Pulmonary artery endothelial cell (primary cell): ENCODE data around the gene RERE. TPM values are rescaled to one million over a fixed set of nuclear protein-coding genes. Genes with fewer than 3 reads are reported as not detected.
"Not testable (repeated sequence)": the region's sequence is repeated elsewhere in the genome, so short reads cannot be mapped to it uniquely, and the experiment has no call there.

Source experiments
- DNase-seq: peaks from one replicate; pipeline ENCODE4 v3.0.0-alpha.2; 2011; ENCODE audit warnings: low read depth, low spot score
- total RNA-seq: library from RNA; depleted of rRNA; stranded (reverse); fragments of >200 nt; gene quantifications from 2 replicates; pipeline ENCODE4 v1.2.3, GENCODE V29; 2014

The RERE gene
- total RNA-seq, 1 donor from 2014 or later, result 60.7 TPM

DNA sequence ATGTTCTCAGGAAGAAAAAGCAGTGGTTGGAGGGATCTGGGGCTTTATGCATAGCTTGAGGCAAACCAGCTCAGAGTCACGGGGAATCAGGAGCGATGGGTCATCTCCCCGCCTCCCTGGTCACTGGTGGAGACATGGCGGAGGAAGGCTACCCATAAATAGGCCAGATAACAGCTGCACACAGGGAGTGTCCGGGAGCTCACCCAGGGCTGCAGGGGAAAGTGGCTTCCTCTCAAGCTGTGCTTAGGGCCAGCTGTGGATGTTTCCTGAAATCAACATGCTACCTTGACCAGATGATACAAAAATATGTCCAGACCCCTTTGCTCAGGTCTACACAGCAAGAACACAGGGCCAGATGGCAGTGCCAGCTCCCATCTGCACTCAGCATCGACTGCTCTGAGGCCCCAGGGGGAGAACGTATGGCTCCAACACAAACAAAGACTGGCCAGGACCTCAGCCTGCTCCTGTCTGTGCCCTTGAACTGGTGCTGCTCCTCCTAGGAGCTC lies 27.1 kb upstream of the RERE start:
- no peak for DNase-seq

DNA sequence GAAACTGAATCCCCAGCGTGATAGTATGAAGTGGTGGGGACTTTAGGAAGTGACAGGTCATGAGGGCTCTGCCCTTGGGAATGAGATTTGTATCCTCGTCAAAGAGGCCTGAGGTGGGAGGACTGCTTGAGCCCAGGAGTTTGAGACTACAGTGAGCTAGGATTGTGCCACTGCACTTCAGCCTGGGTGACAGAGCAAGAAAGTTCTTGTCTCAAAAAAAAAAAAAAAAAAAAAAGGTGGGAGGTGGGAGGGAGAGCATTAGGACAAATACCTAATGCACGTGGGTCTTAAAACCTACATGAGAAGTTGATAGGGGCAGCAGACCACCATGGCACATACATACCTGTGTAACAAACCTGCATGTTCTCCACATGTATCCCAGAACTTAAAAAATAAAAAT lies 24.0 kb upstream of the RERE start:
- DNase-seq, result no peak

DNA sequence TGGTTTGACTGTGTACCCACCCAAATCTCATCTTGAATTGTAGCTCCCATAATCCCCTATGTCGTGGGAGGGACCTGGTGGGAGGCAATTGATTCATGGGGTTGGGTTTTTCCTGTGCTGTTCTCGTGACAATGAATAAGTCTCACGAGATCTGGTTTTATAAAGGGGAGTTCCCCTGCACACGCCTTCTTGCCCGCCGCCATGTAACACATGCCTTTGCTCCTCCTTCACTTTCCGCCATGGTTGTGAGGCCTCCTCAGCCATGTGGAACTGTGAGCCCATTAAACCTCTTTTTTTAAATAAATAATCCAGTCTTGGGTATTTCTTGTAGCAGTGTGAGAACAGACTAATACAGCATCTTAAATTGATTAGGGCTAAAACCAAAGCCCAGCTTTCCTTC lies 22.6 kb upstream of the RERE start:
- no peak for DNase-seq

DNA sequence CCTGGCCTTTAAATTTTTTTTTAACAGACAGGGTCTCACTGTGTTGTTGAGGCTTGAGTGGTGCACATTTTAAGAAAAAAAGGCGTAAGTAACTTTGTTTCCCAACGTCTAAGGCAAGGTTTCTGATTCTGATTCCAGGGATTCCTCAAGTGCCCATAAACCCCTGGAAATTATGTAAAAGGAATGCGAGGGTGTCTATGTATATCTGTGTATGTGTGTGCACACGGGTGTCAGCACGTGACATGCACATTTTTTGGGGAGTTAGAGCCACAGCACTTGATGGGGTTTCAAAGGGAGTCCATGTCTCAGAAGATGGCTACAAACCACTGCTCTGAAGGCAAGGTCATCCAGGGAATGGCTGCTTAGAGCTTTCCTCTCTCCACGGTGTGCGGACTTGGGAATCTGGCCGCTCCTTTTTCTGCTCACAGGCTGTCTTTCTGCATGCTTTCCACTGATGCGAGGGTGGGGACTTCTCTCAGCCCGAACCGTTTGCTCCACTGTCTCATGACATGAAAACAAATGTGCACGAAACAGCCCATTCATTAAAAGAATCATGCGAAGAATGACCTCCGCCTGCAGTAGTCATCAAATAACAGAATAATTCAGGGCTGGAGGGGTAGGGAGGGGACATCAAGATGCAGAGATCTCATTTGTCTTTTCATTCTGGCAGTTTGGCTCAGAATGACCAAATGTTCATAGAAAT lies 18.7 kb upstream of the RERE start:
- no peak for DNase-seq

DNA sequence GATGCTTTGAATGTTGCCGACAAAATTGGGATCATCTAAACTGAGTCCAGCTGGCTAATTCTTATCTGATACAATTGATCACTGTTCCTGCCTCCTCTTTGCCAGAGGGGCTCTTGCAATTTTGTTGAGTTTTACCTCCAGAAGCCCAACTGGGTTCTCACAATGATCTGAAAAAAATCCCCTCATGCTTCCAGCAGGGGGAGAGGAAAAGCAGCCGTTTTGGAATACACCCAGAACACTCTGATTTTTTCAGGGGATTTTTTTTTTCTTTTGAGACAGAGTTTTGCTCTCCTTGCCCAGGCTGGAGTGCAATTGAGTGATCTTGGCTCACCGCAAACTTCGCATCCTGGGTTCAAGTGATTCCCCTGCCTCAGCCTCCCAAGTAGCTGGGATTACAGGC lies 13.9 kb upstream of the RERE start:
- no peak for DNase-seq

DNA sequence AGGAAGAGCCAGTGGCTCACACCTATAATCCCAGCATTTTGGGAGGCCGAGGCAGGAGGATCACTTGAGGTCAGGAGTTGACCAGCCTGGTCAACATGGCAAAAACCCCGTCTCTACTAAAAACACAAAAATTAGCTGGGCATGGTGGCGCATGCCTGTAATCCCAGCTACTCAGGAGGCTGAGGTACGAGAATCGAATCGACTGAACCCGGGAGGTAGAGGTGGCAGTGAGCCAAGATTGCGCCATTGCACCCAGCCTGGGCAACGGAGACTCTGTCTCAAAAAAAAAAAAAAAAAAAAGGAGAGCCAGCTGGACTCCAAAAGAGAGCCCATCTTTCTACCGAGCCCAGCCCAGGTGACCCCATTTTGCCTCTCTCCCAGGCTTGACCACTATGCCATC lies 13.3 kb upstream of the RERE start:
- DNase-seq, result not testable (repeated sequence)

DNA sequence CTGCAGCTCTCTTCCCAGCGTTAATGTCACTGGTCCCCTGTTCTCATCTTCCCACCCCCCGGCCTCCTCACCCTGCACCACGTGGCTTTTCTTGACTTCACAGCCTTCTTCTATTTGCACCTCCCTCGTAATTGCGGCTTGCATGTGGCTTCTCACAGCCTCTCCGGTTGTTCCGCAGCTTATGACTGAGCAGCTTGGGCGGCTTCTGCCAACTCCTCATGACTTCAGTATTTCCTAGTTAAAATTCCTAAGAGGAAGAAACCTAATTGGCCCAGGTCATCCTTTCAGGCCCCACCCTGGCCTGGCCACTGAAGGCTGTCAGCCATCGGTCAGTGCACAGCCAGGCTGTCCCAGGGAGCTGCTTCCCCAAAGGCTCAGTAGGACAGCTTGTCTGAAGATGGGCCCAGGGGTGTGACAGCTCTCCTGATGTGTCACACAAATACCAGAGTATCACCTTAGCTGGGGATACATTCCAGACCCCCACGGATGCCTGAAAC lies 8.6 kb upstream of the RERE start:
- DNase-seq, result no peak

DNA sequence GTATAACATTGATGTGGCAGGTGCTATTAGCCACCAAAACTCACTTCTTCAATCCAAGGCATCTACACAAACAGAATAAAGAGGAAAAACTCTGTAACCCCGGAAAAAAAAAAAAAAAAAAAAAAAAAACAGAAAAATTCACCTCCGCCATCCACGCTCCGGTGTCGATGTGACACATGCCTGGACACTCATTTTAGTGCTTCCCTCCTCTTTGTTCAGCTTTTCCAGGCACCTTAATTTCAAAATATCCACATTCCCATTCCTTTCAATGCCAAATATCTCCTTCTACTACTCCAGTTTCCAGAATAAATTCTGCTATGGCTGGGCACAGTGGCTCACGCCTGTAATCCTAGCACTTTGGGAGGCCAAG lies 5.8 kb upstream of the RERE start:
- no peak for DNase-seq

DNA sequence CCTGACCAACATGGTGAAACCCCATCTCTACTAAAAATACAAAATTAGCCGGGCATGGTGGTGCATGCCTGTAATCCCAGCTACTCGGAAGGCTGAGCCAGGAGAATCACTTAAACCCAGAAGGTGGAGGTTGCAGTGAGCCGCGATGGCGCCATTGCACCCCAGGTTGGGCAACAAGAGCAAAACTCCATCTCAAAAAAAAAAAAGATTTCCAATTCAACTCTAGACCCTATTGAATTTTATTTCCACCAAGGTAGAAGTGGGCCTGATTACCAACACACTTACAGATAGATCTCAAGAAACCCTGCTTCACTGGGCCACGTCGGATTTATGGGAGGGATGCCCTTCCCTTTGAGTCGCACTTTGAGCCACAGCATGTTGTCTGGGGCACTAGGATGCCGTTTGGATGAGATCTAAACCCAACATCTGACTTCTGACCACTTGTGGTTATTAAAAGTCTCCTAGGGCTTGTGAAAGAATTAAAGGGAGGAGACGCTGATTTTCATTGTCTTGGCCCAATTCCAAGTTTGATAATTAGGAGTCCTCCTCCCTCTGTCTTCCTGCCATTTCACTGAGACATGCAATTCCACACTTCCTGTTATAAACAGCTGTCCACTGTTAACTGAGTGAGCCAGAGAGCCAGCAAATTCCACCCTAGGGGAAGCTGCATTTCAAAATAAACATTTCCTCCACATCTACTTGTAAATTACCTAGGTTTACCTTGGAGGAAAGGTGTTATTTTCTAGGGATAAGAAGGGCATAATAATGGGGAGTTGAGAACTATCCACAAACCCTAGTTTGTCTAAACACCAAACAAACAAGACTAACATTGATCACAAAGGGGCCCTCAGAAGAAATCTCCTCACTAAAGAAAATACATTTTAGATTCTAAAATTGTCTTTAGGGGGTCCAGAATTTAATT lies 5.2 kb upstream of the RERE start:
- DNase-seq, result no peak

DNA sequence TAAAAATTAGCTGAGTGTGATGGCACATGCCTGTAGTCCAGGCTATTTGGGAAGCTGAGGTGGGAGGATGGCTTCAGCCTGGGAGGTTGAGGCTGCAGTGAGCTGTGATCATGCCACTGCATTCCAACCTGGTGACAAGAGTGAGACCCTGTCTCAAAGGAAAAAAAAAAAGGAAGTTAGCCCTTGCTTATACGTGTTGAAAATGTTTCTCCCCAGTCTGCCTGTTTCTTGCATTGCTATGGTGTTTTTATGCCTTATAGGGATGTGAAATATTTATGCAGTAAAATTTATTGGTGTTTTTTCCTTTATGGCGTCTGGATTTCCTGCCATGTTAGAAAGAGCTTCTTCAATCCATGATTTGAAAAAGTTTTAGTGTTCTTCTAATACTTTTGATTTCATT lies 3.6 kb upstream of the RERE start:
- DNase-seq, result no peak

DNA sequence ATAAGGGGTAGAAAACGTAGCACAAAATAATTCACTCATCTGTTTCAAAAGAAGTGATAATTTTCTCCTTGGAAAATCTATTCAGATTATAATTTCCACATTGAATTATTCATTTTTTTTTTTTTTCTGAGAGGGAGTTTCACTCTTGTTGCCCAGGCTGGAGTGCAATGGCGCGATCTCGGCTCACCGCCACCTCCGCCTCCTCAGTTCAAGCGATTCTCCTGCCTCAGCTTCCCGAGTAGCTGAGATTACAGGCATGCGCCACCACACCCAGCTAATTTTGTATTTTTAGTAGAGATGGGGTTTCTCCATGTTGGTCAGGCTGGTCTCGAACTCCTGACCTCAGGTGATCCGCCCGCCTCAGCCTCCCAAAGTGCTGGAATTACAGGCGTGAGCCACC lies 1.3 kb upstream of the RERE start:
- DNase-seq, result not testable (repeated sequence)

DNA sequence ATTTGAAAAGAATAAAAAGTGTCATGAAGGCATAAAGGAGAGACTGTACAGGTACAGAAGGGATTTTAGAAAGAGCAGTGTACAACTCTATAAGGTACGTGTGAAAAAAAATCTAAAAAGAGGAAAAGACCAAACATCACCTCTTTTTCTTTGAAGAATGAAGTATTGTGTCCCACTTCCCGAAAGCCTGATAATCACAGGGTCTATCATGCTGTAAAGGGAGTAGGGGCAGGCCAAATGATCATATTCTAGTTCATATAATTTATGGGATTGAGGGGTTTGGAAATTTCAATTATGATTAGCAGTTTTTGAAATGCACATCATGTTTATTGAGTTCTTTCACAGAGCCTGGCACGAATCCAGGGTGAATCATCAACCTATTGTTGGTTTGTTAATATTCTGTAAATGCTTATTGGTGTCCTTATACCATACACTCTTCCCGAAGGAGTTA lies 910 bp upstream of the RERE start:
- DNase-seq, result peak; percentile 71

DNA sequence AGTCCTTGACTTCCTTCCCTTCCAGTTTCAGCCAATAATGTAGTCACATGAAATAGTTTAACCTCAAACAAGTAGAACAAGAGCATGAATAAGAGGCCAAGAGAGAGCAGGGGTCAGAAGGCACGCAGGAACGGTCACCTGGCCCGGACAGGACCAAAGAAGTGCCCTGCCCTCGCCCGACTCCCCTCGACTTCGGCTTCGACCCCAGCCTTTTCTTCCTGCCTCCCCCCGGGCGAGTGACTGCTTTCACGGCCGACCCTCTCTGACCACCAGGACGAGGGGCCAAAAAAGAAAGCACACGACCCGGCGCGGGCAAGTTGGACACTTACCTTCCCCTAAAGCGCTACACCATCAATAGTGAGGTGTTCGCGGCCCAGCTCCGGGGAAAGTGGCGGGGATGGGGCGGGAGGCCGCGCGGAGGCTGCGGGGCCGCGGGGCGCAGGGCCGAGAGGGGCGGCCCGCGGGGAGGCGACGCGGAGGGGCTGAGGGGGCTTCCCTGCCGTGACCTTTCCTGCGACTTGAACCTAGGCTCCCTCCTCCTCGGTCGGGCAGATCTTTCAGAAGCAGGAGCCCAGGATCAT lies 519 bp downstream of the RERE start:
- no peak for DNase-seq

DNA sequence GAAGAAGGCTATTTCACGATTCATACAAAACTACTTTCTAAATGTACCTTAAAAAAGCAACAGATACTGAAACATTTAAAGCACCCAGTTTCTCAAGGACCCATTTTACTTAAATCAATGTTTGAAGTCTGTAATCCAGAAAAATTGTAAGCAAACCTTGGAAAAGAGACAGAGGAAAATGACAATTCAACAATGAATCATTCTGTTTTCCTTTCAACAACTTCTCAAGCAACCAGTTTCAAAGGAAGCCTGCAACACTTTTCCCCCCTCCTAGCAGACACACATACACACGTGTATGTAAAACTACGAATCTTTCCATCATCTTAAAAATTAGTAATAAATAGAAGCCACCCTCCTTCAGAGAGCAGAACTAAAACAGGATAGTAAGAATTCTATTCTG lies 1.2 kb downstream of the RERE start:
- DNase-seq, result peak; percentile 51

DNA sequence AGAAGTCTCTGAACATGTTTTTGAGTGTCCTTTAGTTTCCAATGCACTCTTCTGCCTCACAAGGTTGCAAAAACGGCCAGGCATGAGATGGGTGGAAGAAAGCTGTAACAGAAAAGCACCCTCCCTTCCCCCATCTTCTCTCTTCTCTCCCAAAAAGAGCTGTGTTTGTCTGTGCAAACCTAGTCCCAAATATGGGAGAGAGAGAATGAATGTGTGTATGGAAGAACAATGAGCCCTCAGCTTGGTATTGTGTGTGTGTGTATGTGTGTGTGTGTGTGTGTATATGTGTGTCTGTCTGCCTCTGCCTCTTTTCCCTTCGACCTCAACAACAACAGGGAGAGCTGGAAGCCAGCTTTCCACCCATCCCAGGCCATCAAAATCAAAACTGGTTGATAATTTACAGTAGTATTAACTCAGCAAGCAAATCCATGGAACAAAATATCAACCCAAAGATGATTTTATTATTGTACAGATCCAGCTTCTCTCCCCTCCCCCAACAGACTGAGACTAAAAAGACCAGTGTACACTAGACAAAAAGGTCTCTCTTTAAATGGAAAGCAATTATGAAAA lies 1.8 kb downstream of the RERE start:
- DNase-seq, result no peak

DNA sequence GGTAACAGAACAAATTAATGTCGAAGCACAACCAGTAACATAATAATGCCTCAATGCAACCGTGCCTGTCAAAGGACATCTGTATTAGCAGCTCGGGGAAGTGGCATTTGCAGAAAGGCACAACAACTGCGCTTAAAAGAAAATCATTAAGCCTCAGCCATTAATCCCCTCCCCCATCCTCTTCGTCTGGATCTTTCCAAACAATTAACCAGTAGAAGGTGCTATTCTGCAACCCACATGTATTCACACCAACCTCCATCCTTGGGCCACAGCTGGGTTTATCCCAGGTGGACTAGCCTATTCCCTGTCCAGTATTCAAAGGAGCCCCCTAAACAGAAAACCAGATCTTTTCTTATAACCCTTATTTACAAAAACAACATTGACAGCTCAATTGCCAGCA lies 2.6 kb downstream of the RERE start:
- DNase-seq, result no peak

DNA sequence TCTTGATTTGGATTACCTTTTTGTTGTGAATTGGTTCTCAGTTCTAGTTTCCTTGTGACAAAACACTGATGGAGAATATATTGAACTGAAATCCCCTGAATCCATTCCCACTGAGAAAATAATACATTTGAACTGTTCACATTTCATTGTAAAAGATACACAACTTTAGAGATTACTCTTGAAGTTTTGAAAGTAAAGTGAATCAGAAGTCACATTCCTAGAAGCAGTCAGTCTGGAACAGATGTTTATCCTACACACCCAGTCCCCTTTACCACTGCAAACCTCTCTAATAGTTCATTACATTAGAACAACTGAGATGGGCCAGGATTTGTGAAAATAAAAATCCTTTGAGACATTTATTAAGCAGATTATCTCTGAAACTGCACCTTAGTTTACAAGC lies 3.4 kb downstream of the RERE start:
- no peak for DNase-seq

DNA sequence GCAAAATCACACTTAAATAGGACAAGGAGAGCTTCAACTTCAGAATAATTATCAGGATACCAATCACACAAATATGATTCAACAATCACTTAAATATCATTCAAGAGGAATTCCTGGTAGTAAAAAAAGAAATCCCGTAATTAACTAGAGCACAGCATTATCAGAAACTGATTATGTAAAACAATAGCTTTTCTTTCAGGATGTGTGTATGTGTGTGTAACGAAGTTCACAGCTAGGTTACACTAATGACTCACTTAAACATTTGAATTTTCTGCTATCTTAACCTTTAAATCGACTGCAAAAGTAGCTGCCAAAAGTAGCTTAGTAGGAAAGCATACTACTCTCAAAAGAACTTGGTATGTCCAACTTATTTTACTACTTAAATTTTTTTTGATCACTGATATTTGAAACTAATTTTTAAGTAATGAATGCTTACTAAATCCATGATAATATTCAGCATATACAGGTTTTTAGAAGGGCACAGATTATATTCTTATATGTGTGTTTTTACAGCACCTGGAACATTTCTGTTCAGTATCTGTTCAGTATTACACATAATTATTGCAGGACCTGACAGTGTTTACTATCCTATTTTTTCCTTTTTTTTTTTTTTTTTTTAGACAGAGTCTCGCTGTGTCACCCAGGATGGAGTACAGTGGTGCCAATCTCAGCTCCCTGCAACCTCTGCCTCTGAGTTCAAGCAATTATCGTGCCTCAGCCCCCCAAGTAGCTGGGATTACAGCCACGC lies 4.2 kb downstream of the RERE start:
- DNase-seq, result no peak

DNA sequence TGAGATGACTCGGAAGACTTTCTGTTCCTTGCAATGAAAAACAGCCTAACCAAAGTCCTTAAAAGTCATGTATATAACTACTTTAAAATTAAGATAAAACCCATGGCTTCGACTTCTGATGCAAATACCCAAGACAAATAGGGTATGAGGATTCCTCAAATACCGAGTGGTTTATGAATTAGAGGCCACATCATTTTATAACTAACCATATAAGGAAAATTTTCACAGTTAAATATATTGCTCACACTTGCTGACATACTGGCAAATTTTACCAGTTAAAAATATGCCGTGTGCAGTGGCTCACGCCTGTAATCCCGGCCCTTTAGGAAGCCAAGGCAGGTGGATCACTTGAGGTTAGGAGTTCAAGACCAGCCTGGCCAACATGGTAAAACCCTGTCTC lies 5.4 kb downstream of the RERE start:
- no peak for DNase-seq

DNA sequence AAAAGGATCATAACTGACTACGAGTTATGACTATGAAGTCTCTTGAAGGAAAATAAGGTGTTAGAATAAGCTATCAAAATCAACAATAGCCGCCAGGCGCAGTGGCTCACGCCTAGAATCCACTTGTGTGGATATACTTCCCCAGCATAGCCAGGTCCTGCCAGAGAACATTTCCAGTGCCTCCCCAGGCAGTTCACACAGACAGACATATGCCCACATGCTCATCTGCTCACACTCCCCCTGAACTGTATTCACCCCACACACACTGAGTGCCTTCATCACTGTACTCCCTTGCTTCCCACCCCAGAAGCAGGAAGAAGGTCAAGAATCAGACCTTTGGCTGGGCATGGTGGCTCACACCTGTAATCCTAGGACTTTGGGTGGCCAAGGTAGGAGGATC lies 6.5 kb downstream of the RERE start:
- no peak for DNase-seq

DNA sequence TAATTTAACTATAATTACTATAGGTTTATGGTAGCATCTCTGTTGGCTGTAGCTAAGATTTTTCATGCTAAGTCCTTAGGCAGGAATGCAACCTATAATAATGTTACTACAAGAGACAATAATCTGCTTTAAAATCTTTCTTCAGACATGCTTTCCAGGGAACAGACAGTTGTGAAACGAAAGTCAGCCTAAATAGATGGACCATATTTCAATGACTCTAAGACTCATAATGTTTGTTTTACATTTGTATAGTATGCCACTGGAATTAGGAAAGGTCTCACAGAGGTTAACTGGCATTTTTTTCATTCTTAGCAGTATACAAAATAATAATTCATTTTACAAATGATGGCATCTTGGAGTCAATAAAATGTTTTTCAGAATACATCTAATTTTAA lies 8.1 kb downstream of the RERE start:
- DNase-seq, result no peak
